Left ventricle myocardium inferior (tissue), 1 donor: ENCODE results near the gene HOATZ. TPM values are rescaled to one million over a fixed set of nuclear protein-coding genes. Genes with fewer than 3 reads are reported as not detected.

Experiments used
- DNase-seq: peaks from one replicate; pipeline ENCODE4 v3.0.0-alpha.2; 2020
- H3K27ac ChIP-seq: fragments of 200-600 bp; replicated peaks from 2 replicates; pipeline ENCODE4 v1.8.0; 2021
- H3K27me3 ChIP-seq: fragments of 200-600 bp; 2 replicates; pipeline ENCODE4 v1.8.0; 2021; ENCODE audit warnings: low read depth
- H3K36me3 ChIP-seq: fragments of 200-600 bp; 2 replicates; pipeline ENCODE4 v1.8.0; 2021
- H3K4me1 ChIP-seq: fragments of 200-600 bp; 2 replicates; pipeline ENCODE4 v1.8.0; 2021
- H3K4me3 ChIP-seq: fragments of 200-600 bp; 2 replicates; pipeline ENCODE4 v1.8.0; 2021; ENCODE audit warnings: mild to moderate bottlenecking, moderate library complexity
- H3K9me3 ChIP-seq: fragments of 200-600 bp; replicated peaks from 2 replicates; pipeline ENCODE4 v1.8.0; 2021
- CTCF ChIP-seq: fragments of 200-600 bp; IDR thresholded peaks from 2 replicates; pipeline ENCODE4 v1.8.0; 2021; ENCODE audit warnings: antibody characterized with exemption, mild to moderate bottlenecking, borderline replicate concordance
- intact Hi-C: fragments of 100-400 bp; cut with micrococcal nuclease; formaldehyde crosslinking; loops from one replicate; pipeline ENCODE4 v1.11.0; 2022
- total RNA-seq: library from RNA; stranded (reverse); fragmentation: NEBNext Ultra II Directional; extraction: Animal tissue kit (Norgen Biotek cat#: 25700); gene quantifications from one replicate; pipeline ENCODE4 v1.2.1, GENCODE V29; 2021
- donor health status: DM: no; HTN: yes; CAD: no; lungs with severe emphysema.

HOATZ gene
- total RNA-seq, 1 donor from 2014 or later, result not detected

- no peak overlapping the region for H3K27ac ChIP-seq
- DNase-seq, result no peak
- H3K4me3 ChIP-seq, result no peak overlapping the region
- TF ChIP-seq CTCF, result no peak
- no peaks in the 10 kb centered on the region for H3K36me3 ChIP-seq
- H3K27me3 ChIP-seq, result peaks cover 62% of the 10 kb centered on the region
- H3K4me1 ChIP-seq, result peaks cover 9% of the 10 kb centered on the region
- H3K9me3 ChIP-seq, result no peaks in the 10 kb centered on the region
- intact Hi-C loops, result no loop called here
These were observed 20.7 kb downstream of the HOATZ start for GRCh38 chr11:111535281-111535680.

- DNase-seq, result no peak
- intact Hi-C loops, result no loop called here
- Histone ChIP-seq H3K4me1 (peaks cover 30% of the 10 kb centered on the region), H3K9me3 (no peaks in the 10 kb centered on the region), H3K27ac (no peak overlapping the region), H3K27me3 (peaks cover 69% of the 10 kb centered on the region), H3K4me3 (no peak overlapping the region), H3K36me3 (no peaks in the 10 kb centered on the region)
- TF ChIP-seq CTCF, result no peak
These were observed 22.8 kb downstream of the HOATZ start for GRCh38 chr11:111537336-111537860.

GRCh38 chr11:111538407-111539114, 24.0 kb downstream of the HOATZ start:
- Histone ChIP-seq H3K27me3 (peaks cover 63% of the 10 kb centered on the region), H3K4me1 (peaks cover 31% of the 10 kb centered on the region), H3K9me3 (no peaks in the 10 kb centered on the region), H3K36me3 (no peaks in the 10 kb centered on the region), H3K4me3 (no peak overlapping the region), H3K27ac (no peak overlapping the region)
- intact Hi-C loops, result no loop called here
- no peak for DNase-seq
- no peak for TF ChIP-seq CTCF

DNA sequence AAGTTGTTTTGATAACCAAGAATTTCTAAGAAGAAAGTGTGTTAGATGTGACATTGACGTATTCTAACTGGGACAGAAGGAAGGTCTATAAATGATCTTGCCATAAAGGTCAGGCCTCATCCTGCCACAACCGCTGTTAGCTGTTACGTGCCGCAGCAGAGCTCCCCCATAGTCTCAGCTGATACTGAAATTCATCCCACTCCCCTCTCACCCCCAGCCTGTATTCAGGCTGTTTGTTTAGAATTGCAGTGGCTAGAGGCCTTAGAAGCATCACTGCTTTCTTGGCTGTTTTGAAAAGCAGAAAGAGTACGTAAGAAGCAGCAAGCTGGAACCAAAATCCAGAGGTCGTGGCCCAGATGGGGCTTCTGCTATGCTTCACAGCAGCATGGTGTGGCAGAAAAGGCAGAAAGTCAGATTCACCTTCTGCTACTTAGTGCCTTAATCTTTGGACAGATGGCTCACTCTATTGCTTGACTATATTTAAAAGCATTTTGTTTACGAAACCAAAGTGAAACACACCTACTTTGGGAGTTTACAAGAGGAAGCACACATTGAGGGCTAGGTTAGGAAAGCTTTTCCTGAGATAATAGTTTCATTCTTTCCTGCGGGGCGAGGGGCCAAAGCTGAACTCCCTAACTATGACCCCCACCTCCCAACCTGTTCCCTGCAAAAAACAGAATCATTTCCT, 25.0 kb downstream of the HOATZ start:
- peak overlapping the region; percentile 75 for H3K27ac ChIP-seq
- peaks cover 55% of the 10 kb centered on the region for H3K27me3 ChIP-seq
- no peak for DNase-seq
- H3K9me3 ChIP-seq, result no peaks in the 10 kb centered on the region
- H3K4me3 ChIP-seq, result peak overlapping the region; percentile 72
- intact Hi-C loops, result no loop called here
- no peak for TF ChIP-seq CTCF
- H3K4me1 ChIP-seq, result peaks cover 31% of the 10 kb centered on the region
- no peaks in the 10 kb centered on the region for H3K36me3 ChIP-seq

DNA sequence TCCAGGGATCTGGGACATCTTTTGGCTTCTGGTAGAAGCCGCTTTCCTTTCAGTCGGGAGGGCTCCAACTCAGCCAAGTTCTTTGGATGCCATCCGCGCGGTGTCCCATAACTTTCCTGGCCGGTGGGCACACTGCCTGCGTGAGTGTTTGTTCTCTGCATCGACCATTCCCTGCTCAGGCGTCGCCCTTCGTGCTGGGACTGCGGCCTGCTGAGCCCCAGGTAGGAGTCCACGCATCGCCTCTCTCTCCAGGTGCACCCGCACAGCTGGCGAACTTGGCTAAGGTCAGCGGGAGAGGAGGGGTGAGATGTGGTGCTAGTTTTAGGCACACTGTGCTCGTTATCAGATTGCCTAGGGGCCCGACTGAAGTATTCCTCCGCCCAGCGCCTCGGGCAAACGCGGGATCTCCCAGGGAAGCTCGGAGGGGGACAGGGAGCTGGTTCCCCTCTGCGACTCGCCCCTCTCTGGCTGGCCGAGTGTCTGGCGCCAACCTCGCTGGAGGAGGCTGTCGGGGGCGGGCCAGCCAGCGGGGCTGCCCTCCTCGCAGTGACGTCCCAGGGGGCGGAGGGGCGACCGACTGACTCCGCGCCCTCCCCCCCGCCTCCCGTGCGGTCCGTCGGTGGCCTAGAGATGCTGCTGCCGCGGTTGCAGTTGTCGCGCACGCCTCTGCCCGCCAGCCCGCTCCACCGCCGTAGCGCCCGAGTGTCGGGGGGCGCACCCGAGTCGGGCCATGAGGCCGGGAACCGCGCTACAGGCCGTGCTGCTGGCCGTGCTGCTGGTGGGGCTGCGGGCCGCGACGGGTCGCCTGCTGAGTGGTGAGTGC, 25.7 kb downstream of the HOATZ start, which contains the start of gene LAYN:
LAYN (plus strand) TSS at position 607 of the 823 bp plus-strand sequence; CDS start at position 731, 124 bp downstream.
- peaks cover 47% of the 10 kb centered on the region for H3K27me3 ChIP-seq

More for the DNA sequence above, 25.7 kb downstream of the HOATZ start, which contains the start of gene LAYN:
- no peaks in the 10 kb centered on the region for H3K9me3 ChIP-seq
- TF ChIP-seq CTCF, result no peak
- peak; percentile 46 for DNase-seq
- H3K4me1 ChIP-seq, result peaks cover 31% of the 10 kb centered on the region
- intact Hi-C loops, result no loop called here
- H3K27ac ChIP-seq, result peak within 1 kb of the TSS; percentile 75
- H3K36me3 ChIP-seq, result no peaks in the 10 kb centered on the region
- peak within 1 kb of the TSS; percentile 72 for H3K4me3 ChIP-seq
